Measurements from ENCODE around the gene GPC6.

GPC6 gene

GRCh38 chr13:93819331-93819890, 592.8 kb downstream of the GPC6 start:
- Histone ChIP-seq H3K4me3 (ENCODE audit: extremely low read depth, insufficient read depth, low read length, poor library complexity, severe bottlenecking) (no peak overlapping the region), H3K27ac (ENCODE audit: low read depth, low read length, severe bottlenecking) (no peak overlapping the region), H3K9me3 (ENCODE audit: control insufficient read depth, low read length) (no peaks in the 10 kb centered on the region), H3K36me3 (ENCODE audit: control insufficient read depth, insufficient read depth, low read length) (no peaks in the 10 kb centered on the region), H3K4me1 (ENCODE audit: control insufficient read depth, insufficient read depth, low read length, poor library complexity, severe bottlenecking) (no peaks in the 10 kb centered on the region)
- WGBS, 2 experiments (ENCODE audit: insufficient coverage in 2 of 2), result 79% methylated on average over 2 of the region's 3 CpGs; no CpG with 5 or more reads in 1 of the 2 experiments

GRCh38 chr13:93824286-93824685, 597.7 kb downstream of the GPC6 start:
- 73 to 80% methylated on average over 1 of the region's 3 CpGs for WGBS, 2 experiments (ENCODE audit: insufficient coverage in 2 of 2)
- no peak overlapping the region for H3K27ac ChIP-seq (ENCODE audit: low read depth, low read length, severe bottlenecking)
- H3K4me3 ChIP-seq (ENCODE audit: extremely low read depth, insufficient read depth, low read length, poor library complexity, severe bottlenecking), result no peak overlapping the region
- no peaks in the 10 kb centered on the region for H3K4me1 ChIP-seq (ENCODE audit: control insufficient read depth, insufficient read depth, low read length, poor library complexity, severe bottlenecking)
- H3K9me3 ChIP-seq (ENCODE audit: control insufficient read depth, low read length), result no peaks in the 10 kb centered on the region
- no peaks in the 10 kb centered on the region for H3K36me3 ChIP-seq (ENCODE audit: control insufficient read depth, insufficient read depth, low read length)

- Histone ChIP-seq H3K4me3 (ENCODE audit: extremely low read depth, insufficient read depth, low read length, poor library complexity, severe bottlenecking) (no peak overlapping the region), H3K36me3 (ENCODE audit: control insufficient read depth, insufficient read depth, low read length) (no peaks in the 10 kb centered on the region), H3K27ac (ENCODE audit: low read depth, low read length, severe bottlenecking) (no peak overlapping the region), H3K4me1 (ENCODE audit: control insufficient read depth, insufficient read depth, low read length, poor library complexity, severe bottlenecking) (no peaks in the 10 kb centered on the region), H3K9me3 (ENCODE audit: control insufficient read depth, low read length) (no peaks in the 10 kb centered on the region)
- WGBS, 2 experiments (ENCODE audit: insufficient coverage in 2 of 2), result 100% methylated on average over 1 of the region's 3 CpGs; no CpG with 5 or more reads in 1 of the 2 experiments
Measured at GRCh38 chr13:93834051-93834450, 607.4 kb downstream of the GPC6 start.

GRCh38 chr13:93843082-93843481, 616.5 kb downstream of the GPC6 start:
- H3K4me3 ChIP-seq (ENCODE audit: extremely low read depth, insufficient read depth, low read length, poor library complexity, severe bottlenecking), result no peak overlapping the region
- H3K27ac ChIP-seq (ENCODE audit: low read depth, low read length, severe bottlenecking), result no peak overlapping the region
- H3K9me3 ChIP-seq (ENCODE audit: control insufficient read depth, low read length), result no peaks in the 10 kb centered on the region
- H3K36me3 ChIP-seq (ENCODE audit: control insufficient read depth, insufficient read depth, low read length), result no peaks in the 10 kb centered on the region
- no CpG with 5 or more reads among the region's 3 CpGs for WGBS, 2 experiments (ENCODE audit: insufficient coverage in 2 of 2)
- H3K4me1 ChIP-seq (ENCODE audit: control insufficient read depth, insufficient read depth, low read length, poor library complexity, severe bottlenecking), result no peaks in the 10 kb centered on the region

- 76 to 87% methylated on average over 2 to 3 of the region's 7 CpGs for WGBS, 2 experiments (ENCODE audit: insufficient coverage in 2 of 2)
- H3K4me1 ChIP-seq (ENCODE audit: control insufficient read depth, insufficient read depth, low read length, poor library complexity, severe bottlenecking), result no peaks in the 10 kb centered on the region
- no peak overlapping the region for H3K27ac ChIP-seq (ENCODE audit: low read depth, low read length, severe bottlenecking)
- H3K9me3 ChIP-seq (ENCODE audit: control insufficient read depth, low read length), result no peaks in the 10 kb centered on the region
- H3K4me3 ChIP-seq (ENCODE audit: extremely low read depth, insufficient read depth, low read length, poor library complexity, severe bottlenecking), result no peak overlapping the region
- no peaks in the 10 kb centered on the region for H3K36me3 ChIP-seq (ENCODE audit: control insufficient read depth, insufficient read depth, low read length)
Measured at GRCh38 chr13:93847162-93847561, 620.6 kb downstream of the GPC6 start.

- no peak overlapping the region for H3K27ac ChIP-seq (ENCODE audit: low read depth, low read length, severe bottlenecking)
- H3K9me3 ChIP-seq (ENCODE audit: control insufficient read depth, low read length), result no peaks in the 10 kb centered on the region
- WGBS, 2 experiments (ENCODE audit: insufficient coverage in 2 of 2), result 58 to 78% methylated on average over 2 to 3 of the region's 4 CpGs
- no peak overlapping the region for H3K4me3 ChIP-seq (ENCODE audit: extremely low read depth, insufficient read depth, low read length, poor library complexity, severe bottlenecking)
- H3K4me1 ChIP-seq (ENCODE audit: control insufficient read depth, insufficient read depth, low read length, poor library complexity, severe bottlenecking), result no peaks in the 10 kb centered on the region
- H3K36me3 ChIP-seq (ENCODE audit: control insufficient read depth, insufficient read depth, low read length), result no peaks in the 10 kb centered on the region
Measured at GRCh38 chr13:93848247-93848646, 621.6 kb downstream of the GPC6 start.

GRCh38 chr13:93851236-93851635, 624.6 kb downstream of the GPC6 start:
- Histone ChIP-seq H3K4me1 (ENCODE audit: control insufficient read depth, insufficient read depth, low read length, poor library complexity, severe bottlenecking) (no peaks in the 10 kb centered on the region), H3K4me3 (ENCODE audit: extremely low read depth, insufficient read depth, low read length, poor library complexity, severe bottlenecking) (no peak overlapping the region), H3K27ac (ENCODE audit: low read depth, low read length, severe bottlenecking) (no peak overlapping the region), H3K36me3 (ENCODE audit: control insufficient read depth, insufficient read depth, low read length) (no peaks in the 10 kb centered on the region), H3K9me3 (ENCODE audit: control insufficient read depth, low read length) (no peaks in the 10 kb centered on the region)
- 40 to 75% methylated on average over 1 of the region's 2 CpGs for WGBS, 2 experiments (ENCODE audit: insufficient coverage in 2 of 2)

- no peaks in the 10 kb centered on the region for H3K9me3 ChIP-seq (ENCODE audit: control insufficient read depth, low read length)
- no peak overlapping the region for H3K4me3 ChIP-seq (ENCODE audit: extremely low read depth, insufficient read depth, low read length, poor library complexity, severe bottlenecking)
- H3K27ac ChIP-seq (ENCODE audit: low read depth, low read length, severe bottlenecking), result no peak overlapping the region
- 100% methylated on average over 1 to 2 of the region's 5 CpGs for WGBS, 2 experiments (ENCODE audit: insufficient coverage in 2 of 2)
- H3K4me1 ChIP-seq (ENCODE audit: control insufficient read depth, insufficient read depth, low read length, poor library complexity, severe bottlenecking), result no peaks in the 10 kb centered on the region
- no peaks in the 10 kb centered on the region for H3K36me3 ChIP-seq (ENCODE audit: control insufficient read depth, insufficient read depth, low read length)
Measured at GRCh38 chr13:93853912-93854311, 627.3 kb downstream of the GPC6 start.

- H3K9me3 ChIP-seq (ENCODE audit: control insufficient read depth, low read length), result no peaks in the 10 kb centered on the region
- no peak overlapping the region for H3K27ac ChIP-seq (ENCODE audit: low read depth, low read length, severe bottlenecking)
- H3K36me3 ChIP-seq (ENCODE audit: control insufficient read depth, insufficient read depth, low read length), result no peaks in the 10 kb centered on the region
- no peak overlapping the region for H3K4me3 ChIP-seq (ENCODE audit: extremely low read depth, insufficient read depth, low read length, poor library complexity, severe bottlenecking)
- peaks cover 2% of the 10 kb centered on the region for H3K4me1 ChIP-seq (ENCODE audit: control insufficient read depth, insufficient read depth, low read length, poor library complexity, severe bottlenecking)
Measured at GRCh38 chr13:93857126-93857525, 630.5 kb downstream of the GPC6 start.

- Histone ChIP-seq H3K4me3 (ENCODE audit: extremely low read depth, insufficient read depth, low read length, poor library complexity, severe bottlenecking) (no peak overlapping the region), H3K4me1 (ENCODE audit: control insufficient read depth, insufficient read depth, low read length, poor library complexity, severe bottlenecking) (peaks cover 11% of the 10 kb centered on the region), H3K9me3 (ENCODE audit: control insufficient read depth, low read length) (no peaks in the 10 kb centered on the region), H3K27ac (ENCODE audit: low read depth, low read length, severe bottlenecking) (no peak overlapping the region), H3K36me3 (ENCODE audit: control insufficient read depth, insufficient read depth, low read length) (no peaks in the 10 kb centered on the region)
- 88 to 100% methylated on average over 2 of the region's 2 CpGs for WGBS, 2 experiments (ENCODE audit: insufficient coverage in 2 of 2)
Measured at GRCh38 chr13:93859716-93860115, 633.1 kb downstream of the GPC6 start.

GRCh38 chr13:93861818-93862217, 635.2 kb downstream of the GPC6 start:
- peak overlapping the region; percentile 88 for H3K27ac ChIP-seq (ENCODE audit: low read depth, low read length, severe bottlenecking)
- 17 to 100% methylated on average over 1 of the region's 4 CpGs for WGBS, 2 experiments (ENCODE audit: insufficient coverage in 2 of 2)

More at GRCh38 chr13:93861818-93862217, 635.2 kb downstream of the GPC6 start:
- H3K9me3 ChIP-seq (ENCODE audit: control insufficient read depth, low read length), result no peaks in the 10 kb centered on the region
- H3K36me3 ChIP-seq (ENCODE audit: control insufficient read depth, insufficient read depth, low read length), result no peaks in the 10 kb centered on the region
- peaks cover 11% of the 10 kb centered on the region for H3K4me1 ChIP-seq (ENCODE audit: control insufficient read depth, insufficient read depth, low read length, poor library complexity, severe bottlenecking)
- no peak overlapping the region for H3K4me3 ChIP-seq (ENCODE audit: extremely low read depth, insufficient read depth, low read length, poor library complexity, severe bottlenecking)
